Activated CD4-positive, CD25-positive, alpha-beta regulatory T cell (primary cell): Measurements from ENCODE around the gene KIFC3.

ENCODE experiments used
- DNase-seq, 4 experiments: peaks; one replicate each; lab custom pipeline; 2025; lab: John Stamatoyannopoulos, UW

Gene KIFC3

GRCh38 chr16:57765160-57765728 lies 37.0 kb downstream of the KIFC3 start:
- DNase-seq, result no peak

DNA sequence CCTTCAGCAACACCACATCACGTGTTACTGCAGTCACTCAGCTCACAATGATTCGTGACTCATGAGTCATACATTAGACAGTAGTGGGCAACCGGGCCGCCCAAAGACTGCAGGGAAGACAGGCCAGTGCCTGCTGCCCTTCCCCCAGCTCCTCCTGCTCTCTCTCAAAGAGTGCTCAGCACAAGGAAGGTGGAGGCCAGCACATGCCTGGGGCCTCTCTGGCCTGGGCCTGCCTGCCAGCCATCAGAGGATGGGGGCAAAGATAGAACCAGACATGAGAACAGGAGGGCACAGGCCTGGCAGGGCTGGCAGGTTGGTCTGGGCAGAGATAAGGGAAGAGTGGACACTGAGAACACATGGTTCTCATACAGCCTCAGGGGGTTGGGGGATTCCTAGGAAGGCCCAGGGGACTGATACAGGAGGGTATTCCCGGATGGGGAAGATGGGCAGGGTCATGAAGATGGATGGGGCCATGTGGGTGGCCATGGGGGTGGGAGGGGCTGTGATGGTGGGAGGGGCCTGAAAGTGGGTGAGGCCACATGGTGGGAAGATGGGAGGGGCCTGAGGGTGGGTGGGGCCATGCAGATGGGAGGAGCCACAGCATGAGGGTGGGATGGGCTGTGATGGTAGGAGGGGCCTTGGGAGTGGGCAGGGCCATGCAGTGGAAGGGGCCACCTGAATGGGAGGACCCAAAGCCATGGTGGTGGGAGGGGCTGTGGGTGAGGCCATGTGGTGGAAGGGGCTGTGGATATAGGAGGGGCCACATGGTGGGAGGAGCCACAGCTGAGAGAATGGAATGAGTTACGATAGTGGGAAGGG lies 37.7 kb downstream of the KIFC3 start:
- DNase-seq, result no peak

DNA sequence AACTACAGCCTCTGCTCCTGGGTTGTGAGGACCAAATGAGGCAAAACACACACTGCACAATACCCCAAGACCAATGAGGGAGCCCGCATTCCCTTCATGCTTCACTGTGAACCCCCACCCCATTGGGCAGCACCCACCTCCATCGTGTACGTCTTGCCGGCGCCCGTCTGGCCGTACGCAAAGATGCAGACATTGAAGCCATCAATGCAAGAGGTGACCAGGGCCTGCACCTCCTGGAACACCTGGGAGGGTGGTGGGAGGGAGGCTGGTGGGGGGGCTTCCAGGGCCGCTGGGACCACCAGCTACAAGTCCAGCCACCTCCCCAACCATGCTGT lies 38.3 kb downstream of the KIFC3 start:
- DNase-seq, result no peak

GRCh38 chr16:57763285-57764005 lies 38.8 kb downstream of the KIFC3 start:
- no peak for DNase-seq

DNA sequence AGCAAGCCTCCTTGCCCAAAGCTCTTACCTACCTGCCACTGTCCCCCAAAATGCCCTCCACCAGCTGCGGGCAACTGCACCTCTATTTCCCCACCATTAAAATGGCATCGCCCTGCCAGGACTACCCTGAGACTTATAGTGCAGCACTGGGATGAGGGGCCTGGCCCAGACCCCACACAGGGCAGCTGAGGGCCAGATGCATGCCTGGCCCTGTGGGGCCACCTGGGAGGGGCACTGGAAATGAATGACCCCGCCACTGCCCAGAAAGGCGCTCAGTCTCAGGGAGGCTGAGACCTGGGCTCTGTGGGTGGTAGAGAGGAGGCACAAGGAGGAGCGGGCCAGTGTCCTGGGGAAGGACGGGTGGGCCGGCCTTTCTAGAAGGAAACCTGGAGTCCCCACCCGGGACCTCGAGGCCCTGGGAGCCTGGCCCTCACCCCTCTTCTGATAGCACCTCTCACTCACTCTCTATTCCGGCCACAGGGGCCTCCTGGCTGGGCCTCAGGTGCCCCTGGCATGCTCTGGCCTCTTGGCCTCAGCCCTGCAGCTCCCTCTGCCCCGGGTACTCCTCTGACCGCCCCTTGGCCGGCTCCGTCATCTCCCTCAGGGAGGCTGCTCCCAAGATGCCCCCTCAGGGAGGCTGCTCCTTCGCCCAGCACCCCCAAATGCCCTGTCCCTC lies 39.8 kb downstream of the KIFC3 start:
- no peak for DNase-seq

DNA sequence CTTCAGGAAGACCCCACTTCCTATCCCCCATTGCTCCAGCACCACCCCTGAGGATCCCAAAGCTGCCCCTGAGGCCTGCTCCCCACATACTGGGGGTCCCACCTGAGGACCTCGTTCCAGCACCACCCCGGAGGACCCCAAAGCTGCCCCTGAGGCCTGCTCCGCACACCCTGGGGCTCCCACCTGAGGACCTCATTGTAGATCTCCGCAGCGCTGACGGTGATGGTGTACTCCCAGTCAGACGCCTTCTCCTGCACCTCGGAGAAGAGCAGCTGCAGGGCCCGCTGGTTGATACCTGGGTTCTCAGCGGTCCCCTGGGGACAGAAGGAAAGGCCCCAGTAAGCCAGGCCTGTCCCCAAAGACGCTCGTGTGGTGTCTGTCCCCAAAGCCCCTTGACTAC lies 40.3 kb downstream of the KIFC3 start:
- DNase-seq, result no peak

- DNase-seq, result no peak
Measured at GRCh38 chr16:57761301-57761700, 41.0 kb downstream of the KIFC3 start.

DNA sequence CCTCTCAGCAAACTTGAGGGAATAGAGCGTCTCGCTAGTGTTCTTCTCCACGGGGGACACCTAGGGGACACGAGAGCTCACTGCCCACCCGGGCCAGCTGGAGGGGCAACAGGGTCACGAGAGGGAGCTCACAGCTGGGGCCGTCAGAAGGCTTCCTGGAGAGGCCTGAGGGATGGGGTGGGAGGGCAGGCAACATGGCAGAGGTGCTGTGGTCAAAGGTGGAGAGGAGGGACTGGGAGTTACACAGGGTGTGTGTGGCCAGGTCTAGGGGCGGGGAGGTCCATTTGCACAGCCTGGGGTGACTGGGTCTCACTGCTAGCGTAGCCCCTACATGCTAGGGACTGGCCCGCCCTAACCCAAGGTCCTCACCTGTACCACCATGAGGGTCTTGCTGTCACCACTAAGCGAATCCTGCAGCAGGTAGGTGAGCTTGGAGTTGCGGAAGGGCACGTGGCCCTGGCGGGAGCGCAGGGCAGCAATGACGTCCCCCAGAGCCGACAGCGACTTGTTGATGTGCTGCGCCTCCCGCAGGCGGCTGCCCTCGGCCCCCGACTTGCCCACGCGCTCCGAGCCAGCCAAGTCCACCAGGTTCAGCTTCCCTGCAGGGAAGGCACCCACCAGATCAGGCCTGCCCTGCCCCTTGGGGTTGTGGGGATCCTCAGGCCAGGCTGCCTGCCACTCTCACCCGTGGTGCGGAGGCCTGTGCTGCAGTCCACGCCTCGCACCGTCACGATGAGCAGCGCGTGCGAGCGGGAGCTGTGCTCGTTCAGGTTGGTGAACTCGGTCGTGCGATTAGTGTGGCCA lies 41.7 kb downstream of the KIFC3 start:
- DNase-seq, result no peak

DNA sequence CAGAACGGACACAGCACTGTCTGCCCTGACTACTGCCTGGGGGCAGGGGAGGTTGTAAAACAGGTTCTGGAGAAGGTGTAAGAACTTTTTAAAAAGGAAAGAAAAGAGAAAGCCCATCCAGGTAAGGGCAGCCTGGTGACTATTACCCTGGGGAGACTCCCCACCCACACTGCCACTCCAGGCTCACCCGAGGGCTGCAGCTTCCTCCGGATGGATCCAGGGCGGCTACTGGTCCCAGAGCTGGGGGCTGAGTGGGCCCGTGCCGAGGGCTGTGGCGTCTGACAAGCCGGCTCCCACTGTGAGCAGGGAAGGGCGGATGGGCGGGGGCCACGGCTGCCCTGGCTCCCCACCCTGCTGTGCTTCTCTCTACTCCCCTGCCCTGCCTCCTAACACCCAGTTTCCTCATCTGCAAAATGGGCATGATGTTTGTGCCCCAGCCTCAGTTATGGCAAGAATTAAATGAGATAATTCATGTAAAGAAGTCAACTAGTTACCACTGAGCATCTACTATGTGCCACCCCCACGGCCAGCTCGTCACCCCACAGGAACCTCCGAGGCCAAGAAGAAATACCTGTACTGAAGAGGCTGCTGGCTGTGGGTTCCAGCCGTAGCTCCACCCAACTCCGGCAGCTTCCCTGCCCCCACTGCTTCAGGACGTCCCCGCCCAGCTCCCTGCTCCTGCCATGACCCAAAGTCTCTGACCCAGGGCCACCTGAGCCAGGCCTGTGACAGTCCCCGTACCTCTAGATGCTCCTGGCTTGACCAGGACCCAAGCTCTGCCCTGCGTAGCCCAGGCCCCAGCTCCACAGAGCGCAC lies 42.5 kb downstream of the KIFC3 start:
- DNase-seq, result no peak

GRCh38 chr16:57759131-57759530 lies 43.2 kb downstream of the KIFC3 start:
- no peak for DNase-seq

DNA sequence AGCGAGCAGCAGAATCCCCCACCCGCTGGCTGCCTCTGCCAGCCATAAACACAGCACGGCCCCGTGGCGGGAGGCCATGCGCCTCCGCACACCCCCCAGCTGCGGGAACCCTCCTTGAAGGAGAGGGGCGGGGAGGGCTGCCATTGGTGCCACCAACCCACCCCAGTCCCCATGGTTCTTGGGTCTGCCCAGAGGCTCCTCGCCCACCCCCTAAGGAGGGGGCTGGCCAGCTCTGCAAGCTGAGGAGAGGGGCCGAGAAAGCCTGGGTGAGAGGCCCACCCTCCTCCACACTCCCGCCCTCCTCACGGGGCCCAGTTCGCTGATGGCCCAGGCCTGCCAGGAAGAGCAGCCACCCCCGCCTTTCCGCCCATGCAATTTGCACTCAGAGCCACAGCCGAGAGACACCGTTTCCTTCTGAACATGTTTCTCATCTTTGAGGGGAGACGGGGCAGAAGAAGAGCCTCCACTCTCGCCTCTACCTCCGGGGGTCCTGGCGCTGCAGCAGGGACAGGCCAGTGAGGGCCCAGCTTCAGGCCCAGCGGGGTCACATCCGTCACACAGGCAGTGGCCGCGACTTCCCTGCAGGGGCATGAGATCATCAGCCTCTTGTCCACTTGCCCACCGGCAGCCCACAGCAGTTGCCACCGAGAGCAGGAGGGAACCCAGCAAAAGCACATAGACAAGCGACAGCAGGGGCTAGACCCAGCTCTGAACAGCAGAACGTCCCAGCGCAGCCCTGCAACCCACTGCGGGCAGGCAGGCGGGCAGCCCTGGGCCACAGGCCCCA lies 43.8 kb downstream of the KIFC3 start:
- DNase-seq, result no peak

DNA sequence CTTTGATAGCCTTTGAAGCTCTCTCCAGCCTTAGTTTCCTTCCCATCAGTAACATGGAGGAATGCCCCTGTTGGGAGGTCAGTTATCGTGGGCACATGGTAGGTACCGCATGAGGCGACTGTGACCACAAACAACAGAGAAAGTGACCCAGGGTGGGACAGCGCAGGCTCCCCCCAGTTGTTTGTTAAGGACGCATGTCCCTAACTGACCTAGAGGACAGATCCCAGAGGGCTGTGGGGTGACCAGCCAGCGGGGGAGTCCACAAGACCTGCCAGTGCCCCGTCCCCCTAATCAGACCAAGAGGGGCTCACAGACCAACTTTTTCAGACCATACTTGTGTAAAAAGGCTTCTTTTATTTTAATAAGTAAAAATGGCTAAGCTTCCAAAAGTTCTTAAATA lies 44.4 kb downstream of the KIFC3 start:
- DNase-seq, result no peak

DNA sequence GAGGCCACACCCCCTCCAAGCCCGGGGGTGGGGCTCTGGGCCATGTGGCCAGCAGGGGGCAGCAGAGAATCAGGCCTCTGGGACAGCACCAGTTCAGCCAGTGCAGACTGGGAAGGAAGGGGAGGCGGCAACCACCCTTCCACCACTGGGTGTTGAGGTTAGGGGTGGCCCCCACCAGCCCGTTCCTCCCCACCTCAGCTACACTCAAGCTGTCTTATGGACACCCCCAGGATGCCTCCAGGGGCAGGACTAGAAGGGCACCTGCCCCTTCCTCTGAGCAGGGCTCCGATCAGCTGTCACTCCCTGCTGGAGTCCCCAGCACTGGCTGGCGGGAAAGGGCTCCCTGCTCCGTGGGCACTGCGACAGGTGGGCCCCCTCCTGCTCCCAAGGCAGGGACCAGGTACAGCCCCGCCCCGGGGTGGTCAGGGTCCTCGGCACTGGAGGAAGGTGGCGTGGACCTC lies 44.9 kb downstream of the KIFC3 start:
- DNase-seq, result peak; percentile 68 to 92 (median 80)

- DNase-seq, result no peak
Measured at GRCh38 chr16:57756424-57757325, 45.6 kb downstream of the KIFC3 start.

- DNase-seq, result no peak
Measured at GRCh38 chr16:57755726-57756423, 46.4 kb downstream of the KIFC3 start.

DNA sequence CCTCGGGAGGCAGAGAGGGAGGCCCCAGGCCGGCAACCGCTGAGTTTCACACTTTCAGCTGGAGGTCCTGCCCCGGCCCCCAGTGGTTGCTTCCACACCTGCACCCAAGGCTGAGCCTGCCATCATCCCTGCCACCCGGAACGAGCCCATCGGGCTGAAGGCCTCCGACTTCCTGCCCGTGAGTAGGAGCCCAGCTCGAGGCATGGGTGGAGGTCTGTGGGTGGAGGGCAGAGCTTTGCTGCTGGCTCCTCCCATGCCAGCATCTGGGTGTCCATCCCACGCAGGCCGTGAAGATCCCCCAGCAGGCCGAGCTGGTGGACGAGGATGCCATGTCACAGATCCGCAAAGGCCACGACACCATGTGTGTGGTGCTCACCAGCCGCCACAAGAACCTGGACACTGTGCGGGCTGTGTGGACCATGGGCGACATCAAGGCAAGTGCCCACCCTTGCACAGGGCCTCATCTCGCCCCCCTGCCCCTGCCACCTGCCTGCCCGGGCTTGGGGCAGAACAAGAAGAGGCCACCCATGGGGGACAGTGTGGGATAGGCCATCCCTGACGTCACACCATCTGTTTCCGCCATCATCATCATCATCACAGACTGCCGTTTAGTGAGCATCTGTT lies 47.1 kb downstream of the KIFC3 start:
- DNase-seq, result no peak

DNA sequence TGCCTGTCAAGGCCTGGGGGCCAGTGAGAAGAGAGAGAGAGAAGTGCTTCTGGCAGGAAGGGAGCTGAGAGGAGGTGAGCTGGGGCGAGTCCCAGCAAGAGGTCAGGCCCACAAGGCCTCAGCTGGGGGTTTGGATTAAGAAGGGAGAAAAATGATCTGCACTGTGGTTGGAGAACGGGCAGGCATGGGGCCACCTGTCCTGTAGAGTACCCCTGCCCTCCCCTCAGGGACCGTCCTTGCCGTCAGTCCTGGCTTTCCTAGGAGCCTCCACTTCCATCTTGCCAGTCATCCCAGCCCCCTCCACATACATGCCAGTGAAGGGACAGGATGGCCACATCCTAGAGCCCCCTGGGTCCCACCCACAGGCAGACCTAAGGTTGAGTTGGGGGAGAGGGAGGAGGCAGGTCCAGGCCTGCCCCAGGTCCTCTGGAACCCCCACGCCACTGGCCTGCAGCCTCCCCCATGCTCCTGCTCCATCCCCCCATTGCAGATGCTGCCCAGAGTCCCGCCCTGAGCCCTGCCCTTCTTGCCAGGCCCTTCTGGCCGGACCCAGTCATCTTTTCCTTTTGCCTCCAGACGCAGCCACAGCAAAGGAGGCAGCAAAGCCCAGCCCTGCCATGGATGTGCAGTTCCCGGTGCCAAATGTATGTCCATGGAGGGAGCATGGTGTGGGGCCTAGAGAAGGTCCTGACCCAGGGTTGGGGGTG lies 47.8 kb downstream of the KIFC3 start:
- no peak for DNase-seq
